Measurements from ENCODE around the gene SALL2.

DNA sequence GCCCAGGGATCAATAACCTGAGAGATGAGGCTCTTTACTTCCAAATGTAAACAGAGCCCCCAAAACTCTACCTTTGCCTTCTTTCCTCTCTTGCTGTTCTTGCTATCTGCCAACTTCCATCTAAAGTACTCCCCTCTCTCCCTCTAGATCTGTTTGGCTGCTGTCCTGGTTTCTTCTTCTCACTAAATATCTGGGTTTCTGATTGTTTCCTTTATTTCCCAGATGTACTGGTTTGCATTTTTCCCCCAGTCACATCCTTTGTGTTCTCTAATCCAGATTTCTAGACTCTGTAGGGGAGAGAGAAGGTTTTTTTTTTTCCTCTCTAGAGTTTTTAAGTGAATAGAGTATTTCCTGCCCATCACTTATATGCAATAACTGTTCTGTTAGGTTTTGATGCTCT is 7.1 kb upstream of the SALL2 start:
- TF ChIP-seq, protein P1, sequence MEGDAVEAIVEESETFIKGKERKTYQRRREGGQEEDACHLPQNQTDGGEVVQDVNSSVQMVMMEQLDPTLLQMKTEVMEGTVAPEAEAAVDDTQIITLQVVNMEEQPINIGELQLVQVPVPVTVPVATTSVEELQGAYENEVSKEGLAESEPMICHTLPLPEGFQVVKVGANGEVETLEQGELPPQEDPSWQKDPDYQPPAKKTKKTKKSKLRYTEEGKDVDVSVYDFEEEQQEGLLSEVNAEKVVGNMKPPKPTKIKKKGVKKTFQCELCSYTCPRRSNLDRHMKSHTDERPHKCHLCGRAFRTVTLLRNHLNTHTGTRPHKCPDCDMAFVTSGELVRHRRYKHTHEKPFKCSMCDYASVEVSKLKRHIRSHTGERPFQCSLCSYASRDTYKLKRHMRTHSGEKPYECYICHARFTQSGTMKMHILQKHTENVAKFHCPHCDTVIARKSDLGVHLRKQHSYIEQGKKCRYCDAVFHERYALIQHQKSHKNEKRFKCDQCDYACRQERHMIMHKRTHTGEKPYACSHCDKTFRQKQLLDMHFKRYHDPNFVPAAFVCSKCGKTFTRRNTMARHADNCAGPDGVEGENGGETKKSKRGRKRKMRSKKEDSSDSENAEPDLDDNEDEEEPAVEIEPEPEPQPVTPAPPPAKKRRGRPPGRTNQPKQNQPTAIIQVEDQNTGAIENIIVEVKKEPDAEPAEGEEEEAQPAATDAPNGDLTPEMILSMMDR (IDR thresholded peaks at IDR 0.05), result no peak
- no peak for TF ChIP-seq EZH2 (IDR thresholded peaks at IDR 0.05)
